NCI-H146 (cell line): ENCODE data around the gene SH3GL1.

Source experiments
- DNase-seq: peaks from one replicate; lab custom pipeline; 2025; lab: John Stamatoyannopoulos, UW

Gene SH3GL1

DNA sequence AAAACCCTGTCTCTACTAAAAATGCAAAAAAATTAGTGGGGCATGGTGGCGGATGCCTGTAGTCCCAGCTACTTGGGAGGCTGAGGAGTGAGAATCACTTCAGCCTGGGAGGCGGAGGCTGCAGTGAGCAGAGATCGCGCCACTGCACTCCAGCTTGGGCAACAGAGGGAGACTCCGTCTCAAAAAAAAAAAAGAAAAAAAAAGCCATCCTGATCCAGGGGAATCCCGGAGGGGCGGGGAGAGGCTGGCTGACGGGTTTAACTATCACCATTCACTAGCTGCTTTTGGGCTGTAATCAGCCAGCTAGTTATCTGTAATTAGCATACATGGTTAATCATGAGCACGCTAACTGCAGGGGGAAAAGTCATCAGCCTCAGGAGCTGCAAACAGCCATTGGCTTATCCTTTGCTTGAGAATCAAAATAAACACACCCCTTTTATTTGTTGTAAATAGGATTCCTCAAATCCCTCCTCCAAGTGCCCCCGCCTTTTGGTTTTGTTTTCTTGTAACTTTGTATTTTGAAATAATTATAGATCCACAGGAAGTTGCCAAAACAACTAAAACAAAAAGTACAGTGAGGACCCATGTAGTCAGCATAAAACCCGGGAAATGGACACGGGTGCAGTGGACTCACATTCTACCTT, 86.4 kb downstream of the SH3GL1 start:
- no peak for DNase-seq
